GM12875 (cell line): ENCODE results near the gene BID.

Experiments
- H3K4me3 ChIP-seq: one replicate; pipeline ENCODE4 v1.5.1; 2011; ENCODE audit warnings: low read depth, low read length, control low read depth
- TF ChIP-seq, protein P1 (sequence below): IDR thresholded peaks from 2 replicates; pipeline ENCODE4 v1.5.1; 2011; ENCODE audit warnings: low read depth, mild to moderate bottlenecking, control low read depth, inconsistent platforms, low read length, moderate library complexity, borderline replicate concordance; ENCODE audit not compliant: insufficient read depth

Gene BID

DNA sequence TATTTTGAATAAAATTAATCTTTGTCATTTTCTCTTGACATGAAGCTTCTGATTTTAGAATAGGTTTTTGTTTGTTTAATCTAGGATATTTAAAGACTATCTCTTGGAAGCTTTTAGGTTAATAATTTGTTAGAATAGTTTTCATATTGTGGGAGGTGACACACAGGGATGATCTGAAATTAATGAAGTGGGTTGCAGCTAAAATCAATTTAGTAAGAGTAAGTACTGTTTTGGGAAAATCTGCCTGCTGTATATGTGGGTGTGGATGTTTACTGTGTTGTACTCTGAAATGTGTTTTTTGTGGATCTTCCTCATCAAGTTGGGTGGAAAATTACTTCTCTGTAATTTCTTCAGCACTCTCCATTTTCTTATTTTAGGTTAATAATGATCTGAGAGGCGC, 67.3 kb downstream of the BID start:
- TF ChIP-seq, protein P1, sequence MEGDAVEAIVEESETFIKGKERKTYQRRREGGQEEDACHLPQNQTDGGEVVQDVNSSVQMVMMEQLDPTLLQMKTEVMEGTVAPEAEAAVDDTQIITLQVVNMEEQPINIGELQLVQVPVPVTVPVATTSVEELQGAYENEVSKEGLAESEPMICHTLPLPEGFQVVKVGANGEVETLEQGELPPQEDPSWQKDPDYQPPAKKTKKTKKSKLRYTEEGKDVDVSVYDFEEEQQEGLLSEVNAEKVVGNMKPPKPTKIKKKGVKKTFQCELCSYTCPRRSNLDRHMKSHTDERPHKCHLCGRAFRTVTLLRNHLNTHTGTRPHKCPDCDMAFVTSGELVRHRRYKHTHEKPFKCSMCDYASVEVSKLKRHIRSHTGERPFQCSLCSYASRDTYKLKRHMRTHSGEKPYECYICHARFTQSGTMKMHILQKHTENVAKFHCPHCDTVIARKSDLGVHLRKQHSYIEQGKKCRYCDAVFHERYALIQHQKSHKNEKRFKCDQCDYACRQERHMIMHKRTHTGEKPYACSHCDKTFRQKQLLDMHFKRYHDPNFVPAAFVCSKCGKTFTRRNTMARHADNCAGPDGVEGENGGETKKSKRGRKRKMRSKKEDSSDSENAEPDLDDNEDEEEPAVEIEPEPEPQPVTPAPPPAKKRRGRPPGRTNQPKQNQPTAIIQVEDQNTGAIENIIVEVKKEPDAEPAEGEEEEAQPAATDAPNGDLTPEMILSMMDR: no peak
- H3K4me3 ChIP-seq: no peak overlapping the region

DNA sequence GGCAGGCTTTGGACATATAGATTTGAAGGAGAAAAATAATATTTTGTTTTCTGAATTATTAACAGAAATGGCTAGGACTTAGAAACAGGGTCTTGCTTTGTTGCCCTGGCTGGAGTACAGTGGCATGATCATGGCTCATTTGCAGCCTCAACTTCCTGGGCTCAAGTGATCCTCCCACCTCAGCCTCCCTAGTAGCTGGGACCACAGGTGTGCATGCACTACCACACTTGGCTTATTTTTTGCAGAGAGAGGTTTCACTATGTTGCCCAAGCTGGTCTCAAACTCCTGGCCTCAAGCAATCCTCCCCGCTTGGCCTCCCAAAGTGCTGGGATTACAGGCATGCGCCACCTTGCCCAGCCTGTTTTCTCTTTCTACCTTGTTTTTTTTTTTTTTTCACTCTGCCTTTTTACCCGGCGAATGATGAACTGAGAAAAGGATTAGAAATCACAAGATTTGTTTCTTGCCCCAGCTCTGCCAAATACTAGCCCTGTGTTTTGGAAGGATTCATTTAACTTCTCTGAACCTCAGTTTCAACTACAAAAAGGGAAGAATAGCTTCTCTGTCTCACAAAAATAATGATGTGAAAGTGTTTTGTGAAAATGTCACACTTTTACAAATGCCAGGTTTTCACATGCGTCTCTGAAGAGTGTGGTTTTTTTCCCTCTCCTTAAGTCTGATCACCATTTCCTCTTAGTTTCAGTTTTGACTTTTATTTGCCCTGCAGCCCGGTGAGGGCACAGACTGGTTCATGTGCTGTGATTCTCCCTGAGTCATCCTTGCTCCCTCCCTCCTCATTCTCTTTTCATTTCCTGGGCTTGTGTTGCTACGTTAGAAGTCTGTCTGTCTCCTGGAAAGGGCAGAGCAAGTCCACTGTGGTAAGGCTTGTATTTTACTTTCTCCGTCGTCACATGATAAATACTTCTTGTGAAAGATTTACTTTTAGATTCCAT, 68.0 kb downstream of the BID start:
- no peak overlapping the region for H3K4me3 ChIP-seq
- TF ChIP-seq, protein P1: no peak

- H3K4me3 ChIP-seq: no peak overlapping the region
- TF ChIP-seq, protein P1: no peak
These were observed 68.7 kb downstream of the BID start for GRCh38 chr22:17705546-17705945.

- TF ChIP-seq, protein P1: no peak
- no peak overlapping the region for H3K4me3 ChIP-seq
These were observed 70.5 kb downstream of the BID start for GRCh38 chr22:17703811-17704210.

DNA sequence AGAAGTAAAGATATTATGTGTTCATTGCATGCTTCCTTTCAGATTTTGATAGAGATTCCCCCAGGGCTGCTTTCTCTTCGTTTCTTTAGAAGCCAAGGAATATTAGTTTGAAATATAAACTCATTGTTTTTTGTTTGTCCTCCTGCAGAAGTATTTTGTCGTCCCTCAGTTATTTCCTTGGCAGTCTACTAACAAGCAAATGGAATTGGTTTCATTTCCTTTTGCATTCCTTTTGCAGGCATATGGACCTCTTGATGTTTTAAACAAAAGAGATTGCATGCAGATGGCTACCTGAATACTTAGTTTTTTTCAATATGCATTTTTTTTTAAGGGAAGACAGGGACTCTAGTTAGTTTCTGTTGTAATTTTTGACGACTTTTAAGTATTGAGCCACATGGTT, 73.5 kb downstream of the BID start:
- no peak overlapping the region for H3K4me3 ChIP-seq
- TF ChIP-seq, protein P1: no peak

DNA sequence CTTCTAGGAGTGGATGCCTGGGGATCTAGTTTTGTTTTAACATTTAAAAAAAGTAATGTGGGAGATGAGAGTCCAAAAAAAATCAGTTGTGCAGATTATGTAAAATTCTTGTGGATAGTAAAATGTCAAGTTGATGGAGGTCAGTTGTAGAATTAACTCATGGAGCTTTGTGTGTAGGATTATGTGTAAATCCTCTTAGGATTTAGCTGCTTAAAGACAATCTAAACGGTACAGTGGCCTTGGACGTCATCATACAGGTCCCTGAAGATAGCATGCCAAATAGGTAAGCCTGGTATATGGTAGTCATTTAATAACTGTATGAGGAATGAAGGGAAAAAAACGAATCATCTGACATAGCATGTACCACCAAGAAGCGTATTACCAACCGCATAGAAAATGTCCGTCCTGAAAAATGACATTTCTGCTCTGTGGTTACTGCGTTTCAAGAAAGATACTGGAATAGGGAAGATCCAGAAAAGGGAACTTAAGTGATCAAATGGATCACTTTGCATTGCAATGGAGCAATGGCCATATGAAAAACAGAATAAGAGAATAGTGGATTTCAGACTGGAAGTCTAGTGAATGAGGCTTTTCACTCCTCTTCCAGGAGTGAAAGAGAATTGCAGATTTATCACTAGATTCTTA, 74.5 kb downstream of the BID start:
- TF ChIP-seq, protein P1: no peak
- no peak overlapping the region for H3K4me3 ChIP-seq
